ENCODE data around the gene SCGN.

Gene SCGN, protein sequence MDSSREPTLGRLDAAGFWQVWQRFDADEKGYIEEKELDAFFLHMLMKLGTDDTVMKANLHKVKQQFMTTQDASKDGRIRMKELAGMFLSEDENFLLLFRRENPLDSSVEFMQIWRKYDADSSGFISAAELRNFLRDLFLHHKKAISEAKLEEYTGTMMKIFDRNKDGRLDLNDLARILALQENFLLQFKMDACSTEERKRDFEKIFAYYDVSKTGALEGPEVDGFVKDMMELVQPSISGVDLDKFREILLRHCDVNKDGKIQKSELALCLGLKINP

DNA sequence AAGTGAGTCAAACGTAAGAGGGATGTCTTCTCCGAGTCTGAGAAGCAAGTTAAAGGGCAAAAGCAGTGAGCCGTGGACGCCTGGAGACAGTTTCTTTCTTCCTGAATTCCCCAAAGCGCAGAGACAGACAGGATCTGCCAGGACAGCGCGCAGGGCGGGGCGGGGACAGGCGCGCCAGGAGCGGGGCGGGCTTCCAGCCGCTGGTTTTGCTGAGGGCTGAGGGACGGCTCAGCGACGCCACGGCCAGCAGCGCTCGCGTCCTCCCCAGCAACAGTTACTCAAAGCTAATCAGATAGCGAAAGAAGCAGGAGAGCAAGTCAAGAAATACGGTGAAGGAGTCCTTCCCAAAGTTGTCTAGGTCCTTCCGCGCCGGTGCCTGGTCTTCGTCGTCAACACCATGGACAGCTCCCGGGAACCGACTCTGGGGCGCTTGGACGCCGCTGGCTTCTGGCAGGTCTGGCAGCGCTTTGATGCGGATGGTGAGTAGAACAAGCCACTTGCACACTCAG lies at the start of gene SCGN:
TSS of gene SCGN (plus strand) at position 209 of the 509 bp plus-strand sequence. CDS start at position 398, 189 bp downstream.
- peak; percentile 5 for DNase-seq

DNA sequence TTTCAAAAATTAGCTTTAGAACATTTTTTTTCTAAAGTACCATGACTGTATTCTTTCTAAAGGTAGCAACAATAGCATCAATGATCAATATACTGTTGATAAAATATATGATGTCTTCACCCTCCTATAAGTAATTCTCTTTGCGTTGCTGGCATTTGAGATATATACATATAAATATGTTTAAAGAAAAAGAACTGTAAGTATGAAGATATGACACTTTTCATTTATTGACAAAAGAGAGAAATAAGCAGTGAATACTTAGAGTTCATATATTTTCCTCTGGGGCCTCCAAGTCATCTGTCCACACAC lies 49.4 kb upstream of the SCGN start:
- no peak for DNase-seq

DNA sequence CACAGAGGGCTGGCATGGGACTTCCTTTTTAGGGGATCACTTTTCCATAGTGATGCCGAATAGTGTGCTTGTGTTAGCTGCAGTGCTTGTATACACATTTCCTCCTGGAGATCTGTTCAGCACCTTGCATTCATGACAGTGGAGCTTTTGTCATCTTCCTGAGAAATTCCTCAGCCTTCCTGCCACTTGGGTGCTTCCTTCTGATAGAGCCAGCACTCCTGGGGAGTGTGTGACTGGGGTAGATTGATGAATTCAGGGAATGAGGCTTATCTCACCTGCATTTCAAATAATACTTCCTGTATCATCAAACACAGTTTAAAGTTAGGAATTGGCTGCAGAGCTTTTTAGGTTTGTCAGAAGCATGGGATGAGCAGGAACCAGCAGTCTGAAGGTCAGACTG lies 48.8 kb upstream of the SCGN start:
- no peak for DNase-seq

DNA sequence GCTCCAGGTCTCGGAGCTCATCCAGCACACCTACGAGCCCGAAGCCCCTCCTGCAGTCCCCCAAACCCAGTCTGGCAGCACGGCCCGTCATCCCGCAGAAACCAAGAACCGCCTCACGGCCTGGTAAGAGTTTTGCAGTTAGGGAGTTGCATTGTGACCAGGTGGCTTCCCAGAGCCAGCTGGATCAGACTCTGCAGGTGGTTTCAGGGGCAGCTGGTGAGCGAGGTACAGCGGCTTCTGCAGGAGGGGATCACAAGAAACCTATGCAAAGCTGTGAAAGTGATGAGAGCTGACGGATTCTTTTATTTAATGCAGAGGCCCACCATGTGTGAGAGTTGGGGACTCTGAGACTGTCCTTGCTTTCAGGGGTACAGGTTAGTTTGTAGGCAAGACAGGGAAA lies 45.9 kb upstream of the SCGN start:
- no peak for DNase-seq

DNA sequence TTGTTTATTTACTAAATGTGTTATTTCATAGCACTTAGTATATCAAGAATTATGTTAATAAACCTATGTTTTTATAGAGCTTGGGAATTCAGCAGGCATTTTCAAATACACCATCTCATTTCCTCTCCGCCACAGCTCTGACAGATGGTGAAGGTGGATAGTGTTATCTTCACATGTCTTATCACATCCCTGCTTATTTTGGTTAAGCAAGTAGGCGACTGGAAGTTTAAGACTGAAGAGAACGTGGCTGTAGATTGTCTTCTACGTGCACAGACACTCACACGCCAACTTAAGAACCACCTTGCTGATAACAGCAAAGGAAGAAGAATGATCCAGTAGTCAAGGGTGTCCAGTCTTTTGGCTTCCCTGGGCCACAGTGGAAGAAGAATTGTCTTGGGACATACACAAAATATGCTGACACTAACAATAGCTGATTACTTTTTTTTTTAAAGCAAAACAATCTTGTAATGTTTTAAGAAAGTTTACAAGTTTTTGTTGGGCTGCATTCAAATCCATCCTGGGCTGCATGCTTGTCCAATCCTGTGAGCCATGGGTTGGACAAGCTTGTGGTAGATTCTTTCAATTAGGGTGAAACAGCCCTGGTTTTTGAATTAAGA lies 43.3 kb upstream of the SCGN start:
- no peak for DNase-seq

DNA sequence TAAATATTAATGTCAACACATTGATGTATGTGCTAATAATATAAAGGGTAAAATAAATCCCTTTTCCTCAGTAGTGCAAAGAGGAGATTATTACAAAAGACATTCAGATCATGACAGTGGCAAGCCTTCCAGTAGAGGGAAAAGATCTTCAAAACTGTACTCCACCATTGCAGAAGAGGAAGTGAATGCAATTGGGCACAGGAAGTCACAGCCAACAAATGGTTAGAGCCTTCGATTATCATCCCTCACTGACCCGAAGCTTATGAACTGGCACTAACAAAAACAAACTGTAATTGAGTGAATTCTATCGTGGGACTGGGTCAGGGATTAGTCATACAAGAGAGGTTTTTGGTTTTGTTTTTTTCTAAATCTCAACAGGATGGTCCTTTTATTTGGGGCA lies 39.3 kb upstream of the SCGN start:
- DNase-seq: no peak

DNA sequence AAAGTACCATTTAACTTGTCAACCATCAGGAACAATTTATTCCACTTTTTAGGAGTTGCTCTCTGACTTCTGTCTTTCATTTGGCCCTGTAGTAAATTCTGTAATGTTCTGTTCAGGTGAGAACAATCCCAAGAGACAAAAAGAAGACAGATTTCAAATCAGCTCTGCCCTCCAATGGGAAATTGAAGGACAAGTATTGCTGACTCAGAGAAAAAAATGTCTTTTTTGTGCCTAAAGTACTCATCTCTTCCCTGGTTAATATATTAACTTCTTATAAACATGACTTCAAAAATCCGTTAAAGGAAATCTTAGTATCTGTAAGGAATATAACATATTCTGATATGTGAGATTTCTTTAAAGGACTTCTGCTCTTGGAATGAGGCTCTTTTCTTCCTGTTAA lies 38.6 kb upstream of the SCGN start:
- DNase-seq: no peak

DNA sequence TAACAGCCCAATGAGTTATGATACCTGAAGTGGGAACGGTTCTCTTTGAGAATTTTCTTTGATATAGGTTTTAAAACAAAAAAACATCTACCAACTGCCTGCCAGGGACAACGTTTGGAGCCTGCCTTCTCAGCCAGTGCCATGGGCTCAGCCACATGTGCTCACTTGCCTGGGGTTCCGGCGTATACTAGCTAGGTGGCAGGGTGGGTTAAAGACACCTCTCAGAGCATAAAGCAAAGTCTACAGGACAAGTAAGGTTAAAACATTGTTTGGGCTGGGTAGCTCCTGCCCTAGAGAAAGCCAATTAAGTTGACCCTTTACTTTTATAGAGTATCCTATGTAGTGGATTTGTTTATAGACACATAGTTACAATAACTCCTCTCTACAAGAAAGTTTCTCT lies 38.0 kb upstream of the SCGN start:
- DNase-seq: no peak

DNA sequence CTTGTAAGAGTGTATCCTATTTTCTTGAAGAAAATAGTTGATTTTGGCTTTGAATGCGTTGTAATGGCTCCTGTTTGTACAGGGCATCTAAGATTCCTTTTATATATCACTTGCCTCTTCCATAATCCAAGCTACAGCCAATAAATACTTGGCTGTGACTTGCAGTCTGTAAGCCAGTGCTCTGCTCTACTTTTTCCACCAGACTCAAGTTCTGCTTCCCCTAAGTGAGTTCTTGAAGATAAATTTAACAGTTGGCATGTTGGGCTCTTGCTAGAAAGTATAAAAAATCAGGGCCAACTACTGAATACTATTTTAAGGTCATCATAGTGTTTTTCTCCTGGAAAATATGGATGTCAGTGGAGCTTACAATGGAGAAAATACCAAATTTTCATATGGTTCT lies 36.5 kb upstream of the SCGN start:
- no peak for DNase-seq

DNA sequence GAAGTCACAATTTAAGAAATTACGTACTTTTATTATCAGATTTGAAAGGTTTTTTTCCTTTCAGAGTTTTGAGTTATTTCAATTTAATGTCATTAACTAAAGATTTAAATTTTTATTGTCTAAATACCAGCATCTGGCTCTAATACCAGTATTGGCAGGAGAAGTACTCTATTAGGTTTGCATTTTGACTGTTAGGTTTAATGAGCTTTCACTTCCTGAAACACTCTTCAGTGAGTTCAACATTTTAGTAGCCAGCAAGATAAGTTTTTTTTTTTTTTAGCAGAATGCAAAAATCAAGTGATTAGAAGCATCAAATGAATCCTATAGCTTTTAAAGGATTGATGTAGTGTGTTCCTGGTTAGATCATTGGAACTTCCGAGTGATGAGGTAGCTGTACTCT lies 34.0 kb upstream of the SCGN start:
- no peak for DNase-seq

DNA sequence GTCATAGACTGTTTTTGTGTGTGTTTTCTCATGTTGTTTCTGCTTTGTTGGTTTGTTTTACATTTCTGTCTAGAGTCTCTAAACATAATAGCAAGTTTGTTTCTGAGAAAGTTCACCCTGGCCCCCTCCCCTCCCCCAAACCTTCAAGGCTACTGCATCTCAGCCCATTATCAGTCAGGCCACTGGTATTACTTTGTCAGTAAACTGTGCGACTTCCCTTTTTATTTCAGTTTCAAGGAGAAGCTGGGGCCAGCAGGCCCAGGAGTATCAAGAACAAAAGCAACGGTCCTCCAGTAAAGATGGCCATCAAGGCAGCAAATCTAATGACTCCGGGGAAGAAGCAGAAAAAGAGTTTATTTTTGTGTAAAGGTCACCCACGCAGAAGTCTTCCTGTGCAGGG lies 32.8 kb upstream of the SCGN start:
- DNase-seq: no peak

DNA sequence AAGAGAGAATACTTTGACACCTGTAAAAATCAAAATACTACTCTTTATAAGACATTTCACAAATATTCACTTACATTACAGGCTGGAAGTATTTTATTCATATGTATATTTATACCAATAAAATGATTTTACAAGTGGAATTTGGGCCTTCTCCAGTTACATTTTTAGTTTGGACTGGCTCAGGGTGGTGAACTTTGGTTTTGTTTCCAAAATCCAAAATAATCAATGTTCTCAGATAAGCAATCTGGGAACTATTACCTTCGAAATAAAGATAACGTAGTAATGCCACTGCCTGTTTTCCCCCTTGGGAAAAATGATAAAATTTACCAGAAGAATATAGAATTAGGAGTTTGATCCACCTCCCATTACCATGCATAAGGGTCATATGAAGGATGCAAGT lies 31.6 kb upstream of the SCGN start:
- DNase-seq: no peak

DNA sequence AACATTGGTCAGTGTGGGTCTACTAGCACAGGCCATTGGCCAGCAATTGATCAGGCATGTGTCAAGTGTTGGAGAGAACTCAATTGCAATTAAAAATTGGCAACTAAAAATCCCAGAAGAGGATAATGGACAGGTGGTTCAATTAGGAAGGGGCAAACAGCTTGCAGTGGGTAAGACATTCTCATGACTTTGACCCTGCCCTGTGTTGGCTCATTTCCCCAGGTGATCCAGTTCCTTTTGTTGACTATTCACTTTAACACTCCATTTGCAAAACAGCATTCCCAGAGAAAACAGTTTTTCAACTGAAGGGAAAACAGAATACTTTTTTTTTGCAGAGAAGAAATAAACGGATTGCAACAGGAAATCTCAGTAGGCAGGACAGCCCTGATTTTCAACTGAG lies 28.9 kb upstream of the SCGN start:
- no peak for DNase-seq

DNA sequence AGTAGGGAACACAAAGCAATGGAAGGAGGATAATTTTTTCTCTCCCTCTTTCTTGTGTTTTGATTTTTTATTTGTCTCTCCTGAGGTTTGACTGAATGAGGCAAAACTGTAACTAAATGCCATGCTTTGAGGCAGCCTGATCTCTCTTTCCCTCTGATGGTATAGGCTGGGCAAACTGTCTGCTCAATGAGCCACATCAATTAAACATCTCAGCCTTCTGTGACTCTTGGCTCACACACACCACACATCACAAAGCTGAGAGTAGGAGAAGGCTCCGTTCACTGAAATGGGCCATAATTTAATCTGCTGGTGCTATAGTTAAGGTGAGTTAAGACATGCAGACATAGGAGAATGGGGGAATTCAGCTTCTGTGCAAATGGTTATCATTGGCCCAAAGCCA lies 28.1 kb upstream of the SCGN start:
- no peak for DNase-seq

DNA sequence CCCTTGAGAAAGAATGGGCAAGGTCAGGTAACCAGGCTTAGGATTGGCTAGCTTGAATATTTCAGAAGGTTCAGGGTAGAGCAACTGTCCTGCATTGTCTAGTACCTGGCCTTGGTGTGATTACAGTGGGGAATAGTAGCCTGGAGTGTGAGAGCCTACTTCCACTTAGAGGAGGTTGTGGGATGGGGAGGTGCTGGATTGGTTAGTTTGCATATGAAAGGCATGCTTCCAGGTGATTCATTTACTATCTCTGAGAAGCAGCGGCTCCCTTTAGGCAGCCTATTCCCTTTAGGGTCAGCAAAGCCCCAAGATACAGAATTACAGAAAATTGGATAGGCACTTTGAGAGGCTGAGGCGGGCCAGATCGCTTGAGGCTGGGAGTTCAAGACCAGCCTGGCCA lies 25.0 kb upstream of the SCGN start:
- no peak for DNase-seq

DNA sequence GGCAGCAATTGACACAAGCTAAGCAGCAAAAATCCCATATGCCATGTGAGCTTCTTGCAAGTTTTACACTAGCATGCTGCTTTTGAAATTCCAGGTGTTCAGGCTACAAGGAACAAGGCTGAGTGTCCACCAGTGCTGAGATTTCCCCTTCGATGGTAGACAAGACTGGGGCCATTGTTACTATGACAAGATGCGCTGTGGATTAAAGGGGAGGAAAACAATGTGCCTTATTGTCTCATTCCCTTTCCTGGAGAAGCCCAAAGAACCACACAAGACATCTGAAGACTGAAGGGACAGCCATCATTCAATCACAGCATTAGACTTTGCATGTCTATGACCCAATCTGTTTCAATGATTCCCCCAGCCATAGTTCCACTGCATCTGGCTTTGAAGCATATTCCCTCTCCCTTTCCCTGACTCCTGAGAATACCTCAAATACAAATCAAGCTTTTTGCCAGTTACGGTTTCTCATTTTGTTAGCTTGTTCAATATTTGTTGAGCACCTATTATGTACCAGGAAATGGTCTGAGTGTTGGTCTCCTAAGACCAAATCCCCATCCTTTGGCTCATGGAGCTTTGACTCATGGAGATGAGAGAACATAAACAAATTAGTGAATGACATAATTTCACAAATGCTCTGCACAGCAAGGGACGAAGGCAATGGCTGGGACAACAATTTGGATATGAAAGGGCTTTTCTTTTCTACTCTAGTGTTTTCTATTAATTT lies 23.4 kb upstream of the SCGN start:
- no peak for DNase-seq

DNA sequence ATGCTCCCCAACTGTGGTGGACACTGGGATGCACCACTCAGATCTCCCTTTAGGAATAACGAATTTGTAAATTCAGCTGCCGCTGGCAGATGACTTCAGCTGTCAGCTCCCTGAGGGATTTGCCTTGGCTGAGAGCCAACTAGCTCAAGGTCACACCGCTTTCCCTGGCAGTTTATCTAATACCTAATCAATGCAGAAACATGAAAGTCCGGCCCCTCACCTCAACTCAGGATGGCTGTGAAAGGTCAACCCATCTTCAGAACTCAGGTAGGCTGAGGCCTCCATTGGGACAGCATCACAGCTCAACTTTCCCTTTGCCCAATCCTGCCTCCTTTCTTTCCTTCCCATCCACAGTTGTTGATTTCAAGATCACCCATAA lies 22.8 kb upstream of the SCGN start:
- DNase-seq: no peak

DNA sequence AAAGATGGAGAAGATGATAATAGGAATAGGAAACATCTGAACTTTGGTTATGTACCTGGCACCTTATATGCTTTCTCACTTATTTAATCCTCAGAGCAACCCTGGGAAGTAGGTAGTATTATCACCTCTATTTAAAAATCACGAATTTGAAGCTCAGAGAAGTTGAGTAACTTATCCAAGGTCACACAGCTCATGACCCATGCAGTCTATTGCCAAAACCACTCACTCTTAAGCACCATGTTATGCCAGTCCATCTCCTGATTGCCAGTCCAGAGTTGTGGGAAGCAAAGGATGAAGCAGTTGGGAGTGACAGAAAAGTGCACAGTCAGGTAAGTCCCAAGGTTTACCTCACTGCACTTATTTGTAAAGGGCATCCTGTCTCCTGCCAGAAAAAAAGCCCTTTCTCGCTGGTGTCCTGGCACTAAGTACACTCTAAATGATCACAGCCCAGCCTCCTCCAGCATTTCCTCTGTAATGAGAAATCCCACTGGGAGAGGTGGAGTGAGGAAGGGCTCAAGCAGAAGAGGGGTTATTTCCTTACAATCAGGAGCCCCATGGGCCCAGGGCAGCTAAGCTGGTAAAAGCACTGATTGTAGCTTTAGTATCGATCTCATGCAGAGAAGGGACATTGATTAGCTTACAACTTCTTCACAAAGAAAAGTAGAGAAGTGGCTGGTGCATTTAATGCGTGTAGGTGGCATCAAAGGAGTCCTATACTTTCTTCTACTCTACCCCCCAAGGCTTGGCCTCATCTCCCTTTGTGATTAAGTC lies 21.3 kb upstream of the SCGN start:
- DNase-seq: no peak

DNA sequence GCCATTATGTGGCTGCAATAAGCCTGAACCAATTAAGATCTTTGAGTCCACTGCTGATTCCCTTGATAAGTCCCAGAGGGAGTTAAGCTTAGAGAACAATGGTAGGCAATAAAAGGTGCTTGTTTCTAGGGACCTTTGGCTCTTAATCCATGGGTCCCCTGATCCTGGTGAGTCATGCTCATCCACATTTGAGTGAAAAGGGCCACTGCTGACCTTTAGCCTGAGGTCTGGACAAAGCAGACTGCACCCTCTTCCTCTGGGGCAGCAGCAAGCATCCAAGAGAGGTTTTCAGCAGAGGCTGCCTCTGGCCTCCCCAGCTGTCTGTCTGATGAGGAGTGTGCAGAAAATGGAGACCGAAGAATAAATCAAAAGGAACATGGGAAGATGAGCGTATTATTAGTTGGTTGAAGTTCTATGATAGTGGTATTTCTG lies 16.1 kb upstream of the SCGN start:
- DNase-seq: no peak

DNA sequence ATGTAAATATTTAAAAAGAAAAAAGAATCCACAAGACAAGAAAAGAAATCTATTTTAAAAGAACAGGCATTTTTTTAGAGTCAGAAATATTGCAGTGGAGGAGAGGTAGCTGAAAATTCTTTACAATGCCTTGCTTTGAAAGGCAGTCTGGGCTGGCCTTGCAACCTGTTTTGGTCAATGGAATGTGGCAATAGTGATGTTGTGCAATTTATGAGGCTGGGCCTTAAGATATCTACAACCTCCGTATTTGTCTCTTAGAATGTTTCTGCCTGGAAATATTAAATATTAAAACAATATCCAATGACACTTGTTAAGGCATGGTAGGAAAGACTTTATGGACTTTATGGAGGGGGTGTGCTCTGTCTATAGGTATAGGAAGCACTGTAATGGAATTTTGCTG lies 14.8 kb upstream of the SCGN start:
- no peak for DNase-seq

DNA sequence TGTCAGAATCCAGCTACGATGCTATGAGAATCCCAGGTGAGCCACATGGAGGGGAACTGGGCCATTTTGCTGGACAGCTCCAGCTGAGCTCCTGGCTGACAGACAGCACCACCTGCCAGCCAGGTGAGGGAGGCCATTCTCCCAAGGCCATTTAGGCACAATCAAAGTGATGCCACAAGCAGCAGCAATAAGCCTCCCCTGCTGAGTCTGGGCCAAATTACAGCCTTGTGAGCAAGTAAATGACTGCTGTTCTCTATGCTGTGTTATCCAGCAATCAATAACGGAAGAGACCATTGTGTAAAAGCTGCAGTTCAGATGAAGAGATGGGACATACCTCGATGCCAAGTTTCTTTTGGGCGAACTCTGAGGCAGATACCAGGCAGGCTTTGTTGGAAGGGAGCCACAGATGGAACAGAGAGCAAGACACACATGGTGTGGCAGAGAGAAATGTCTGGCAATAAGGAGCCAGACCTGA lies 14.0 kb upstream of the SCGN start:
- DNase-seq: no peak

DNA sequence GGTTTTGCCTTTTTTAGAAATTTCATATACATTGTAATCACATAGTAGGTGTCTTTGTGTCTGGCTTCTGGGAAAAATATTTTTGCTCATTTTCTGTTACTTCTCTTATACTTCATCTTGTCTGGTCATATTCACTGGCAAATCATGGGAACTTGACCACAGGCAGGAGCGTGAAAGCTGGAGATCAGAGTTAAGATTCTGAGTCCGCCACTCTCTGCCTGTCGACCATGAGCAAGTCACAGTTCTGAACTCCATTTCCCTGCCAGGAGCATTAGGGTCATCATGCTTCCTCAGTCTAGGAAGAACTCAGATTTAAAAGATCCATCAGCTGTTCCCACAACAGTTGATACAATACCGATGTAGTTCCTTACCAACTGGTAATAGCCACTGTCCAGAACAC lies 12.4 kb upstream of the SCGN start:
- no peak for DNase-seq

DNA sequence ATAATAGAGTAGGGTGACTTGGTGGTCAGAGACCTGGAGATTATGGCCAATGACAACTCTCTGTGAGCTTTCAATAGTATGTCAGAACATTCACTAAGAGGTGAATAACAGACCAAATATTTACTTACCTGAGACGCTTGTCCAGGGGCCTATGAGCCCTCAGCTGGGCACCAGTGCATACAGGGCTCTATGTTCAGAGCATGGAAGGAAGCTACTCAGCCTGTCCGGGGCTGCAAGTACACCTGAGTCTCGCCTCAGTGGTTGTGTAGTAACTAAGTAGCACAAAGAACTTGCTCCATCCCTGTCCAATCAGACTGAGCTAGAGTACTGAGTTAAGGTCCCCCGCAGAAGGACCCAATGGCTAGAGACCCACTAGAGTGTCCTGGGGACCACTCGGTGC lies 11.6 kb upstream of the SCGN start:
- DNase-seq: no peak

DNA sequence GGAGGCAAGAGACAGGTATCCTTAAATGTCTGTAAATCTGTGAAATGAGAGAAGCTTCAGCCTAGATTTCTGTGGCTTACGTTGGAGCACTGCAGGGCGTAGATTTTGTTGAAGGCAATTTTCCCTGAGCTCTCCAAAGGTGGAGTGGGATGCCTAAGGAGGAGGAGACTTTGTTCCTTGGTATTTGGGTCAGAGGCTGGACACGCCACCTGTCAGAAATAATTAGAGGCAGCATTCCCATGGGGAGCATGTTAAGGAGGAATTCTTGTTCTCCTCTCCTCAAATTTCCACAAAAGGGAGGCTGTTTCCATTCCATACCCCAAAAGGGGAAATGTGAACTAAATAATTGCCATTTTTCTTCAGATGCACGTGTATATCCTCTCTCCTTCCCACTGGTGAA lies 11.1 kb upstream of the SCGN start:
- DNase-seq: no peak
